NCI-H1694 (cell line): ENCODE results near the gene INSM1.
A peak's percentile ranks its signal among the peaks of the same experiment; 100 is the strongest.
"Not testable (repeated sequence)": the region's sequence is repeated elsewhere in the genome, so short reads cannot be mapped to it uniquely, and the experiment has no call there.

Experiments used
- DNase-seq: peaks from one replicate; lab custom pipeline; 2025; lab: John Stamatoyannopoulos, UW

The INSM1 gene

DNA sequence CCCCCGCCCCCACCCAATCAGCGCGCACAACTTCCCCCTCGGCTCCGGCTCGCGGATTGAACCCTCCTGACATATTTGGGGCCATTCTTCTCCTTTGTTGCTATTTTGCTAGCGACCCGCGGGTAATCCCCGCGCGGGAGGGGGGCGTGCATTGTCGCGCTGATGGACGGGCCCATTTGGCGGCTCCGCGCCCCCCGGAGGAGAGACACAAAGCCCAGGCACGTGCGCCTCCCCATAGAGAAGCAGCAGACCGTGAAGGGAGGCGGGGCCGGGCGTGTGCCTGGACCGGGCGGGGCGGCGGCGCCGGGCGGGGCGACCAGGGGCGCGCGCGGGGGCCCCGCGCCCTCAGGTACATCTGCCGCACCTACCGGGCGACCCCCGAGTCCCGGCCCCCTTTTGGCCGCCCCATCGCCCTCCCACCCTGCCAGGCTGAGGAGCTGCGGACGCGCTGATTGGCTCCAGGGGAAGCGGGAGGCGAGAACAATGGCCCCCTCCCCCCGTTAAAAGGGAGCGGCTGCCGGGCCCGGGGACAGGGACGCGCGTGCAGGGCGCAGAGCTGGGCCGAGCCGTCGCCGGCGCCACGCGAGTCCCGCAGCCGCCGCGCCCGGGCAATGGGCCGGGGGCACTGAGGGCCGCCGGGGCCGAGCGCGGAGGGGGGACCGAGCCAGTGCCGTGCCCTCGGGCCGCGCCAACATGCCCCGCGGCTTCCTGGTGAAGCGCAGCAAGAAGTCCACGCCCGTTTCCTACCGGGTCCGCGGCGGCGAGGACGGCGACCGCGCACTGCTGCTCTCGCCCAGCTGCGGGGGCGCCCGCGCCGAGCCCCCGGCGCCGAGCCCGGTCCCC, at the start of gene INSM1:
Gene INSM1 (plus strand): TSS at position 530 of the 843 bp plus-strand sequence. CDS start 164 bp downstream, at position 694.
- peak; percentile 93 for DNase-seq

DNA sequence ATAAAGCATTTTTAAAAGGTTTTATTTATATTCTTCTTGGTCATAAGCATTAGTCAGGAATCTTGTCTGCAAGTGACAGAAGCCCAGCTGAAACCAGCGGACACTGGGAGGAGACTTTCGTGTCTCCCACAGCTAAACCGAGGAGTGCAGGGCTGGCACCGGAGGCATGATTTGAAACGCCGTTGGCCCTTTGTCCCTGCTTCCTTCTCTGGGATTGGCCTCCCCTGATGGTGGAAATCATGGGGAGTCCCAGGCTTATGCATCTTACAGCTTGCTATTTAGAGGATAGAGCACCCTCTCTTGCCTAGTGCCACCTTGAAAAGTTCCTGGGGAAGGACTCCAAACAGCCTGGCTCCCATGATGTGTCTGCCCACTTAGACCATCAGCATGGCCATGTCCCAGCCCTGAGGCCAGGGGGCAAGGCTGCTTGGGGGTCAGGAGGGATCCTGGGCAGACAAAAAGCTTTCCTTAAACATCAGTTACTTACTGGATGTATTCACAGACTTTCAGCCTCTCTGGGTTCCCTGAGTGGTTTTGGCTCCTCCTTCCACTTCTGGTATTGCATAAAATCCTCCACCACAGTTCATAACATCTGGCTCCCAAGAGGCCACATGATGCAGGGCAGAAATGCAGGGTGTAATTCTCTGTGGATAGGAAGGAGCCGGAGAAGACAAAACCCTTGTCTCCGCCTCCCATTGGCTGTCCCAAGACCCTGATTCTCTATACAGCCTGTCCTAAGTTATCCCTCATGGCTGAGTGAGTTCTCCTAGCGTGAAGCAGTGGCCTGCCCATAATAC, 49.3 kb upstream of the INSM1 start:
- peak; percentile 24 for DNase-seq

GRCh38 chr20:20321134-20321533, 46.8 kb upstream of the INSM1 start:
- DNase-seq = no peak

GRCh38 chr20:20321917-20322316, 46.0 kb upstream of the INSM1 start:
- DNase-seq = no peak

- no peak for DNase-seq
These were observed 45.0 kb upstream of the INSM1 start for GRCh38 chr20:20322912-20323311.

- DNase-seq = no peak
These were observed 40.2 kb upstream of the INSM1 start for GRCh38 chr20:20327746-20328145.

DNA sequence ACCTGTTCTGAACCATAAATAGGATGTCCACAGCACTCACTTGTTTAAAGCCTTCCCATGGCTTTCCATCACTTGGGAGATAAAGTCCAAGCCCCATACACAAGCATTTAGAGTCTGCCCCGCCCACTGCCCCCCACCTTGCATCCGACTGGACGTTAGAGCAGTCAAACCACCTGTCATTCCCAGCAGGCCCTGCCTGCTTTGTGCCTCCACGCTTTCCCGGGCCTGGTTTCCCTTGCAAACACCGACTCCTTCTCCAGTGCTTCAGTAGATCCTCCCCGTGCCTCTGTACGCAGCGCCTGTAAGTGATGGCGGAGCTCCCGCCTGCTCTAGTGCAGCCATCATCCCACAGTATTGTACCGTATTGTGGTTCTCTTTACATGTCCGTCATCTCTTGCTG, 38.3 kb upstream of the INSM1 start:
- no peak for DNase-seq

GRCh38 chr20:20331156-20331555, 36.7 kb upstream of the INSM1 start:
- DNase-seq = no peak

DNA sequence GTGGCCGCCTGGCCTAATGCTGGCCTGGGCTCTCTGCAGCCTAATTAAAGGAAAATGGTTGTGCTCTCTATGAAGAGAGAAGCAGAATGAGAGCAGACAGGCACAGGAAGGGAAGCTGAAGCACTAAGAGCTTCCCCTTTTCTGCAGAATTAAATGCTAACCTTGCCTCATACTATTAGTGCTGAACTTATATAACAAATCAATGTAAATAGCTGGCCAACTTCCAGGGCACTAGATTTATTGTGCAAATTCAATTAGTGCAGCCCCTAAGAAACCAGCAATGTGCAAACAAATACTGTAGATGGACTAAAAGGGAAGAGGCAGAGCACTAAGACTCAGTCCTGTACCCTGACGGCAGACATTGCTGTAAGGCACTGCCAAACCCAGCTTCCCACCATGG, 36.1 kb upstream of the INSM1 start:
- no peak for DNase-seq

DNA sequence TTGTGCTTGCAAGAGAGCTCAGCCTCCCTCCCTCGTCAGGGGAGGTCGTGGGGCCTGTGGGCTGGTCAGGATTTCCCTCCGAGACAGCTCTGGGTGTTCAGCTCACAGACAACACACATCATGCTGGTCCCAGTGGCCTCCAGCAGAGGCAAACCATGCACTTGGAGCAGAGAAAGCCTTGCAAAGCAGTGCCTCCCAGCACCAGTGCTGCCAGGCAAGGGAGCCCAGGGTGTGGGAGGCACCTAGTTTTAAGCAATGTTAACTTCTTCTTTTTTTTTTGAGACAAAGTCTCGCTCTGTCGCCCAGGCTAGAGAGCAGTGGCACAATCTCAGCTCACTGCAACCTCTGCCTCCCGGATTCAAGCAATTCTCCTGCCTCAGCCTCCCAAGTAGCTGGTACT, 34.0 kb upstream of the INSM1 start:
- DNase-seq = no peak

DNA sequence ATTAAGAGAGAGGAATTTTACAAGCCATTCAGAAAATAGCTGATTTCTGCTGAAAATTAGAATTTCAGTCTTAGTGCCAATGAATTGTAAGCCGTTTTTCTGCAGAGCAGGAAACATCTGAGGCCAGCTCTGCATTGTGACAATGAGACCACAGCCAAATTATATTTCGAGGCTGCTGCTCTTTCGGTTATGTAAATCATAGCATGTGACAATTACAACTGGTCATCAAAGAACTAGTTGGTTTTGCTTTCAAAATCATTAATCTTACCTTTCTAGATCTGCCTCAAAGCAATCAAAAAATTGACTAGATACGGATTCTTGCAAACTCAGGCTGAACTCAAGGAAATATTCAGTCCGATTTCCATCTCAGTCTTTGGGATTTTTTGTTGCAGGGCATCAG, 33.4 kb upstream of the INSM1 start:
- no peak for DNase-seq

DNA sequence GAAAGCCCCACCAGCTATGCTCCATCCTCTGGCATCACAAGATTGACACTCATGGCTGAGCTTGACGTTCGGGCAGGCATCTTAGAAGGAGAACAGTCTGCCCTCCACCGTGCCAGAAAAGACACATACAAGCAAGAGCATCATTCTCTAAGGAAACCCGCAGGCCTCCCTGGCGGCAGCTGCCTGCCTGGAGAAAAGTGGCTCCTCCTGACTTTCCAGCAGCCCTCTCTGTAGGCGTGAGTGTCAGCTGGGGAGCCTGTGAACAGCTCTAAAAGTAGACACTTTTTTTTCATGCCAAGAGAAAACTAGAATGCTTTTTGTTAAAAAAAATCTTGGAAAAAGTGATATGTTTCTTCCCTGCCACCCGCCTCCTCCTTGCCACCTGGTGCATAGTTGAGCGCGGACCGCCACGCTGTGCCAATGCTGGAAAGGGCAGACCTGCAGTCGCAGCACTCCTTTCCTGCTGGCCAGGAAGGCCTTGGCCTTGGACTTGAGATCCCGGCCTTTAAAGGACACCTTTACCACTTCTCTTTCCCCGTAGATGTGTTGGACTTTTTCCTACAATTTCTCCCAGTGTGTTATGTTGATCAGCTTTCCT, 29.7 kb upstream of the INSM1 start:
- DNase-seq = no peak

- no peak for DNase-seq
These were observed 27.5 kb upstream of the INSM1 start for GRCh38 chr20:20340443-20340842.

GRCh38 chr20:20341371-20341770, 26.5 kb upstream of the INSM1 start:
- DNase-seq = no peak

GRCh38 chr20:20342066-20342465, 25.8 kb upstream of the INSM1 start:
- no peak for DNase-seq

DNA sequence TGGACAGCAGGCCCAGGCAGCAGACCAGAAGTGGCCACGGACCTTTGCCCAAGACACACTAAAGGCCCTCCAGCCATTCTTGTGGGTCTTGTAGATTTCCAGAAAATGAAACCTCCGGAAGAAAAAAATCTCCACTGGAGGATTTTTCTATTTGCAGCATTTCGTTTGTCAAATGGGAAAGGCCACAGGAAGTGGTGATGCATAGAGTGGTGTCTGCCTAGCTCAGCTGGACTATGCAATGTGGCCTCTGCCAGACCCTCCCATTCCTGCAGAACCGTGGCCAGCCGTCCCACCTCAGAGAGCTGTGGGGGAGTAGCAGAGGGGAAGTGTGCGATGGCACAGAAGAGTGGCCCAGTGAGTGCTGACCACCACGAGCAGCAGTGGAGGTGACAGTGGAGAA, 24.0 kb upstream of the INSM1 start:
- DNase-seq = no peak

- no peak for DNase-seq
These were observed 23.4 kb upstream of the INSM1 start for GRCh38 chr20:20344476-20344875.

GRCh38 chr20:20353576-20353975, 14.3 kb upstream of the INSM1 start:
- DNase-seq = no peak

- DNase-seq = not testable (repeated sequence)
These were observed 12.4 kb upstream of the INSM1 start for GRCh38 chr20:20355503-20355902.

DNA sequence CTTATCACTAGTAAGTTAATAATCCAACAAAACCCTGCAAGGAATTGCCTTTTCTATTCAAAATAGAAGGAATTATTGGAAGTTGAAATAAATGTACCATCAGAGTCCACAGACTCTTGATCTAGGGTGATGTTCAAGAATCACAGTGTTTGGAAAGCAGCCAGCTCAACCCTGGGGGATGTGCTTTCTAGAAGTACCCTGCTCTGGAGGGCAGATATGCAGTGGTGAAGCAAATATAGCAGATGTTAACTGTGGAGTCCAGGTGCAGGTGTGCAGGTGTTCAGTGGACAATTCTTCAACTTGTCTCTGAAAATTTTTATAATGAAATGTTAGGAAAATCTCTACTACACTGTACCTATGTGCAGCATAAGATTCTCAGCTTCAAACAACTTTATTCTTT, 9.1 kb upstream of the INSM1 start:
- DNase-seq = no peak

GRCh38 chr20:20359628-20360027, 8.3 kb upstream of the INSM1 start:
- no peak for DNase-seq

DNA sequence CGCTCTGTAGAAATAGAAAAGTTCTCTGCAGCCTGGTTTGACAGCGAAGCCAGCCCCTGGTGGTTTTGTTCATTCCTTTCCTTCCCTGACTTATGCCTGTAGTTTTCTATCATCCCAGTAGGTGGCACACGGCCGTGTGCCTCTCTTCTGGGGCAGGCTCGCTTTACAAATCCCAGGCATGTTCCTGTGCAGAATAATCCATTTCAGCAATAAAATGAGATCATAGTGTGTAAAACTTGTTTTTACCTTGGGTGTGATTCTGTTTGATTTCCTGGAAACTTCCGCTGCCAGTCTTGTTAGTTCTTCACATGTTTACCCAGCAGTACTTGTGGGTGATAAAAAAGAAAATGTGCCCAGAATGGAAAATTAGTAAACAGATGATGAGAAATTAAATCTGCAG, 7.4 kb upstream of the INSM1 start:
- peak; percentile 58 for DNase-seq
